ENCODE measurements around the gene GYG2. TPM values are rescaled to one million over a fixed set of nuclear protein-coding genes. Genes with fewer than 3 reads are reported as not detected.
A peak's percentile ranks its signal among the peaks of the same experiment; 100 is the strongest.
"Not testable (repeated sequence)": the region's sequence is repeated elsewhere in the genome, so short reads cannot be mapped to it uniquely, and the experiment has no call there.

Gene GYG2
- total RNA-seq, 1 donor from 2014 or later, result 44.4 TPM

- H4K20me1 ChIP-seq (ENCODE audit: low read depth), result no peaks in the 10 kb centered on the region
- no peak for TF ChIP-seq EZH2phosphoT487 (IDR thresholded peaks at IDR 0.05)
- TF ChIP-seq EZH2 (IDR thresholded peaks at IDR 0.05), result no peak
- TF ChIP-seq CTCF (IDR thresholded peaks at IDR 0.05), result no peak
- H3F3A ChIP-seq (ENCODE audit: low read depth), result peaks cover 5% of the 10 kb centered on the region
- Mint-ChIP-seq H3K4me1 (peaks cover 16% of the 10 kb centered on the region), H3K9me3 (no peaks in the 10 kb centered on the region), H3K36me3 (no peaks in the 10 kb centered on the region), H3K27ac (no peak overlapping the region), H3K4me3 (no peak overlapping the region), H3K27me3 (ENCODE audit: insufficient read depth, low read depth) (peaks cover 9% of the 10 kb centered on the region)
- H3K27me3 ChIP-seq, result no peaks in the 10 kb centered on the region
- H2AFZ ChIP-seq (replicated peaks), result no peak overlapping the region
- DNase-seq (ENCODE audit: low spot score), result no peak
- H3K36me3 ChIP-seq, result no peaks in the 10 kb centered on the region
- H3K4me1 ChIP-seq, result peaks cover 4% of the 10 kb centered on the region
- H3K4me3 ChIP-seq, result no peak overlapping the region
- no peak overlapping the region for H3K9ac ChIP-seq
- no peaks in the 10 kb centered on the region for H3K9me3 ChIP-seq (ENCODE audit: low read depth)
- no peak overlapping the region for H3K4me2 ChIP-seq
- H3K27ac ChIP-seq, result no peak overlapping the region
- no peaks in the 10 kb centered on the region for H3K79me2 ChIP-seq (ENCODE audit: low read depth)
Measured at GRCh38 chrX:2811271-2811670, 17.5 kb upstream of the GYG2 start.

GRCh38 chrX:2812161-2812907 lies 16.4 kb upstream of the GYG2 start:
- H3K79me2 ChIP-seq (ENCODE audit: low read depth); H3K9me3 Mint-ChIP-seq; H4K20me1 ChIP-seq (ENCODE audit: low read depth); H3K9ac ChIP-seq; H3K27ac ChIP-seq; H3K36me3 ChIP-seq; H3F3A ChIP-seq (ENCODE audit: low read depth); H3K27me3 ChIP-seq; H3K4me3 ChIP-seq; H3K4me1 ChIP-seq; H3K36me3 Mint-ChIP-seq; H3K9me3 ChIP-seq (ENCODE audit: low read depth); H3K27me3 Mint-ChIP-seq (ENCODE audit: insufficient read depth, low read depth): not testable (repeated sequence)
- TF ChIP-seq CTCF (IDR thresholded peaks at IDR 0.05), result peak; percentile 67
- Mint-ChIP-seq H3K27ac (peak overlapping the region; percentile 97), H3K4me3 (peak overlapping the region; percentile 64), H3K4me1 (peaks cover 13% of the 10 kb centered on the region)
- Histone ChIP-seq H3K4me2 (peak overlapping the region; percentile 62), H2AFZ (replicated peaks) (peak overlapping the region; percentile 100)
- DNase-seq (ENCODE audit: low spot score), result peak; percentile 79

- H3K4me2 ChIP-seq, result no peak overlapping the region
- H3K27ac ChIP-seq, result no peak overlapping the region
- Mint-ChIP-seq H3K4me1 (peaks cover 4% of the 10 kb centered on the region), H3K27ac (no peak overlapping the region), H3K9me3 (no peaks in the 10 kb centered on the region), H3K36me3 (no peaks in the 10 kb centered on the region), H3K27me3 (ENCODE audit: insufficient read depth, low read depth) (no peaks in the 10 kb centered on the region), H3K4me3 (no peak overlapping the region)
- TF ChIP-seq EZH2 (IDR thresholded peaks at IDR 0.05), result no peak
- TF ChIP-seq CTCF (IDR thresholded peaks at IDR 0.05), result no peak
- TF ChIP-seq EZH2phosphoT487 (IDR thresholded peaks at IDR 0.05), result no peak
- no peaks in the 10 kb centered on the region for H3K79me2 ChIP-seq (ENCODE audit: low read depth)
- no peak overlapping the region for H2AFZ ChIP-seq (replicated peaks)
- peaks cover 4% of the 10 kb centered on the region for H3K4me1 ChIP-seq
- no peaks in the 10 kb centered on the region for H3F3A ChIP-seq (ENCODE audit: low read depth)
- no peaks in the 10 kb centered on the region for H4K20me1 ChIP-seq (ENCODE audit: low read depth)
- H3K36me3 ChIP-seq, result no peaks in the 10 kb centered on the region
- H3K9ac ChIP-seq, result no peak overlapping the region
- H3K27me3 ChIP-seq, result no peaks in the 10 kb centered on the region
- no peaks in the 10 kb centered on the region for H3K9me3 ChIP-seq (ENCODE audit: low read depth)
- H3K4me3 ChIP-seq, result no peak overlapping the region
- no peak for DNase-seq (ENCODE audit: low spot score)
Measured at GRCh38 chrX:2817036-2817435, 11.7 kb upstream of the GYG2 start.

Measured in neural progenitor cell (in vitro differentiated cells).